HCT116 (cell line): Measurements from ENCODE around the gene LIPM. TPM values are rescaled to one million over a fixed set of nuclear protein-coding genes. Genes with fewer than 3 reads are reported as not detected.

Experiments used
- ATAC-seq: fragments of 200-7000 bp; cut with Tn5 transposase; 2 replicates; pipeline ENCODE4 v1.9.1; 2020; ENCODE audit warnings: mild to moderate bottlenecking, moderate library complexity
- BruUV-seq: library from RNA; stranded (reverse); fragments of 400-500 nt; replicated peaks from 2 replicates; lab custom pipeline; 2021; lab: Mats Ljungman, UMichigan
- CTCF ChIA-PET: fragments of 300-600 bp; sonication (Branson Sonifier 250); formaldehyde crosslinking; loops from one replicate; lab custom pipeline; 2021; ENCODE audit warnings: antibody characterized with exemption; lab: Charles Lee
- POLR2A ChIA-PET: fragments of 300-600, 350-600 bp; sonication (Branson Sonifier 250); formaldehyde crosslinking; loops from one replicate; lab custom pipeline; 2021; ENCODE audit warnings: antibody characterized with exemption; lab: Charles Lee
- RAD21 ChIA-PET, 2 experiments: fragments of 300-600 bp; sonication (Branson Sonifier 250); formaldehyde crosslinking; loops; one replicate each; lab custom pipeline; 2023; ENCODE audit warnings: low total read pairs in 2 of 2; ENCODE audit not compliant: uncharacterized antibody in 2 of 2, unreplicated experiment in 2 of 2, low non-redundant PET in 1 of 2; lab: Charles Lee
- DNase-seq: peaks from one replicate; pipeline ENCODE4 v3.0.0-alpha.2; 2010; ENCODE audit warnings: low read depth, low spot score
- H2AFZ ChIP-seq: fragments of 200-600 bp; shearing (Covaris generic), sonication (generic); 2 replicates; pipeline ENCODE4 v1.6.1; 2017; ENCODE audit warnings: low read depth, mixed run types, mixed read lengths, antibody characterized with exemption, low read length; ENCODE audit not compliant: poor library complexity, severe bottlenecking
- H3K27ac ChIP-seq: 2 replicates; pipeline ENCODE4 v1.5.1; 2012; ENCODE audit warnings: low read depth, low read length
- H3K27me3 ChIP-seq: fragments of 200-600 bp; sonication (generic); 2 replicates; pipeline ENCODE4 v1.6.1; 2016; ENCODE audit warnings: mixed run types, low read length, mixed read lengths; ENCODE audit not compliant: insufficient read depth
- H3K36me3 ChIP-seq, 2 experiments: fragments of 200-500 bp in 1 of 2; fragments of 200-600 bp in 1 of 2; sonication (Bioruptor generic) in 1 of 2; sonication (generic) in 1 of 2; 2 replicates each; pipeline versions ENCODE4 v1.5.1 to v1.6.1; 2014 to 2016; ENCODE audit warnings: low read length in 2 of 2, inconsistent platforms in 1 of 2, mixed read lengths in 1 of 2, mixed run types in 1 of 2; ENCODE audit not compliant: insufficient read depth in 2 of 2, control insufficient read depth in 1 of 2
- H3K4me1 ChIP-seq, 2 experiments: fragments of 200-600 bp in 1 of 2; sonication (generic) in 1 of 2; 2 replicates each; pipeline versions ENCODE4 v1.5.1 to v1.6.1; 2012 to 2017; ENCODE audit warnings: low read length in 2 of 2, inconsistent platforms in 1 of 2, mild to moderate bottlenecking in 1 of 2, mixed read lengths in 1 of 2, mixed run types in 1 of 2, moderate library complexity in 1 of 2; ENCODE audit not compliant: insufficient read depth in 2 of 2, control insufficient read depth in 1 of 2
- H3K4me2 ChIP-seq: fragments of 200-600 bp; sonication (generic); 2 replicates; pipeline ENCODE4 v1.6.1; 2017; ENCODE audit warnings: mixed run types, low read length, mixed read lengths
- H3K4me3 ChIP-seq, 2 experiments: fragments of 200-600 bp in 1 of 2; sonication (generic) in 1 of 2; replicated peaks in 1 of 2; 2 replicates each; pipeline ENCODE4 v1.5.1; 2011 to 2016; ENCODE audit warnings: low read length in 2 of 2, control low read depth in 1 of 2, low read depth in 1 of 2, mild to moderate bottlenecking in 1 of 2, mixed read lengths in 1 of 2, mixed run types in 1 of 2
- H3K79me2 ChIP-seq: fragments of 200-600 bp; sonication (generic); 2 replicates; pipeline ENCODE4 v1.6.1; 2017; ENCODE audit warnings: mild to moderate bottlenecking, mixed run types, low read length, moderate library complexity, mixed read lengths; ENCODE audit not compliant: insufficient read depth
- H3K9ac ChIP-seq: fragments of 200-600 bp; sonication (generic); 2 replicates; pipeline ENCODE4 v1.6.1; 2016; ENCODE audit warnings: low read length, mixed read lengths
- H3K9me2 ChIP-seq: fragments of 200-600 bp; sonication (generic), shearing (Covaris generic); 2 replicates; pipeline ENCODE4 v1.6.1; 2017; ENCODE audit warnings: mixed run types, mild to moderate bottlenecking, moderate library complexity; ENCODE audit not compliant: insufficient read depth
- H3K9me3 ChIP-seq, 2 experiments: fragments of 200-500 bp in 1 of 2; fragments of 200-600 bp in 1 of 2; sonication (Bioruptor generic) in 1 of 2; sonication (generic) in 1 of 2; 2 replicates each; pipeline ENCODE4 v1.6.1; 2014 to 2017; ENCODE audit warnings: low read length in 2 of 2, mixed read lengths in 2 of 2, inconsistent platforms in 1 of 2, low read depth in 1 of 2, mild to moderate bottlenecking in 1 of 2, mixed run types in 1 of 2, moderate library complexity in 1 of 2; ENCODE audit not compliant: control insufficient read depth in 1 of 2, insufficient read depth in 1 of 2
- H4K20me1 ChIP-seq: fragments of 200-600 bp; sonication (generic), shearing (Covaris generic); 2 replicates; pipeline ENCODE4 v1.6.1; 2017; ENCODE audit warnings: mixed run types, mild to moderate bottlenecking, moderate library complexity; ENCODE audit not compliant: insufficient read depth
- EGR1 ChIP-seq: IDR thresholded peaks from 2 replicates; pipeline ENCODE4 v1.6.1; 2012; ENCODE audit warnings: low read depth
- EZH2phosphoT487 ChIP-seq: fragments of 200-600 bp; IDR thresholded peaks from 2 replicates; pipeline ENCODE4 v1.6.1; 2018; ENCODE audit warnings: antibody characterized with exemption, borderline replicate concordance
- JUND ChIP-seq: IDR thresholded peaks from 2 replicates; pipeline ENCODE4 v1.6.1; 2012
- RAD21 ChIP-seq: IDR thresholded peaks from 2 replicates; pipeline ENCODE4 v1.6.1; 2012; ENCODE audit warnings: low read depth, mild to moderate bottlenecking
- REST ChIP-seq: IDR thresholded peaks from 2 replicates; pipeline ENCODE4 v1.6.1; 2012; ENCODE audit warnings: low read depth
- SP1 ChIP-seq: IDR thresholded peaks from 2 replicates; pipeline ENCODE4 v1.6.1; 2012; ENCODE audit warnings: low read depth
- SRF ChIP-seq: IDR thresholded peaks from 2 replicates; pipeline ENCODE4 v1.6.1; 2012; ENCODE audit warnings: low read depth
- ZFX ChIP-seq: fragments of 450-650 bp; IDR thresholded peaks from 2 replicates; pipeline ENCODE4 v1.6.1; 2017
- intact Hi-C: fragments of 100-400 bp; cut with micrococcal nuclease; formaldehyde crosslinking; loops from 2 replicates; pipeline ENCODE4 v1.10.0; 2022
- total RNA-seq: library from RNA; stranded (reverse); gene quantifications from one replicate; pipeline ENCODE4 v1.2.1, GENCODE V29; 2021; ENCODE audit not compliant: unreplicated experiment
- TF ChIP-seq, protein P1 (sequence below): IDR thresholded peaks from 2 replicates; pipeline ENCODE4 v1.6.1; 2012
- TF ChIP-seq, protein P2 (sequence below): IDR thresholded peaks from 2 replicates; pipeline ENCODE4 v1.6.1; 2011; ENCODE audit warnings: mild to moderate bottlenecking, low read length, moderate library complexity; ENCODE audit not compliant: insufficient replicate concordance; ENCODE audit errors: extremely low read depth
- TF ChIP-seq, protein P3 (sequence below), 3 experiments: fragments of 200-600 bp in 1 of 3; sonication (generic) in 1 of 3; IDR thresholded peaks in 2 of 3; conservative IDR thresholded peaks in 1 of 3; 2 replicates each; pipeline ENCODE4 v1.5.1; 2012 to 2017; ENCODE audit warnings: low read depth in 2 of 3, low read length in 2 of 3, antibody characterized with exemption in 1 of 3, borderline replicate concordance in 1 of 3, control low read depth in 1 of 3, mild to moderate bottlenecking in 1 of 3, mixed read lengths in 1 of 3, mixed run types in 1 of 3, moderate library complexity in 1 of 3; ENCODE audit not compliant: insufficient read depth in 1 of 3

LIPM gene
- total RNA-seq, 1 experiment from 2014 or later: not detected

- no peak for TF ChIP-seq SP1
- peak; percentile 82 for TF ChIP-seq RAD21
Measured at GRCh38 chr10:88810196-88810961, 7.8 kb downstream of the LIPM start (continued).

- H3K9ac ChIP-seq: no peak overlapping the region
- H3K4me3 ChIP-seq: no peak overlapping the region
- RAD21 ChIA-PET: no interaction called here
- no peak overlapping the region for H3K4me2 ChIP-seq
- no peak overlapping the region for H2AFZ ChIP-seq
- no peak for ATAC-seq
- no peaks in the 10 kb centered on the region for H4K20me1 ChIP-seq
- TF ChIP-seq, protein P1, sequence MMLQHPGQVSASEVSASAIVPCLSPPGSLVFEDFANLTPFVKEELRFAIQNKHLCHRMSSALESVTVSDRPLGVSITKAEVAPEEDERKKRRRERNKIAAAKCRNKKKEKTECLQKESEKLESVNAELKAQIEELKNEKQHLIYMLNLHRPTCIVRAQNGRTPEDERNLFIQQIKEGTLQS: no peak
- TF ChIP-seq, protein P2, sequence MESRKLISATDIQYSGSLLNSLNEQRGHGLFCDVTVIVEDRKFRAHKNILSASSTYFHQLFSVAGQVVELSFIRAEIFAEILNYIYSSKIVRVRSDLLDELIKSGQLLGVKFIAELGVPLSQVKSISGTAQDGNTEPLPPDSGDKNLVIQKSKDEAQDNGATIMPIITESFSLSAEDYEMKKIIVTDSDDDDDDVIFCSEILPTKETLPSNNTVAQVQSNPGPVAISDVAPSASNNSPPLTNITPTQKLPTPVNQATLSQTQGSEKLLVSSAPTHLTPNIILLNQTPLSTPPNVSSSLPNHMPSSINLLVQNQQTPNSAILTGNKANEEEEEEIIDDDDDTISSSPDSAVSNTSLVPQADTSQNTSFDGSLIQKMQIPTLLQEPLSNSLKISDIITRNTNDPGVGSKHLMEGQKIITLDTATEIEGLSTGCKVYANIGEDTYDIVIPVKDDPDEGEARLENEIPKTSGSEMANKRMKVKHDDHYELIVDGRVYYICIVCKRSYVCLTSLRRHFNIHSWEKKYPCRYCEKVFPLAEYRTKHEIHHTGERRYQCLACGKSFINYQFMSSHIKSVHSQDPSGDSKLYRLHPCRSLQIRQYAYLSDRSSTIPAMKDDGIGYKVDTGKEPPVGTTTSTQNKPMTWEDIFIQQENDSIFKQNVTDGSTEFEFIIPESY: no peak
- no peak for TF ChIP-seq JUND
- no peak for TF ChIP-seq EGR1
- TF ChIP-seq ZFX: no peak
- no peak for TF ChIP-seq REST
- no peak for TF ChIP-seq SP1
- TF ChIP-seq EZH2phosphoT487: no peak
- TF ChIP-seq SRF: no peak
- TF ChIP-seq, protein P3, sequence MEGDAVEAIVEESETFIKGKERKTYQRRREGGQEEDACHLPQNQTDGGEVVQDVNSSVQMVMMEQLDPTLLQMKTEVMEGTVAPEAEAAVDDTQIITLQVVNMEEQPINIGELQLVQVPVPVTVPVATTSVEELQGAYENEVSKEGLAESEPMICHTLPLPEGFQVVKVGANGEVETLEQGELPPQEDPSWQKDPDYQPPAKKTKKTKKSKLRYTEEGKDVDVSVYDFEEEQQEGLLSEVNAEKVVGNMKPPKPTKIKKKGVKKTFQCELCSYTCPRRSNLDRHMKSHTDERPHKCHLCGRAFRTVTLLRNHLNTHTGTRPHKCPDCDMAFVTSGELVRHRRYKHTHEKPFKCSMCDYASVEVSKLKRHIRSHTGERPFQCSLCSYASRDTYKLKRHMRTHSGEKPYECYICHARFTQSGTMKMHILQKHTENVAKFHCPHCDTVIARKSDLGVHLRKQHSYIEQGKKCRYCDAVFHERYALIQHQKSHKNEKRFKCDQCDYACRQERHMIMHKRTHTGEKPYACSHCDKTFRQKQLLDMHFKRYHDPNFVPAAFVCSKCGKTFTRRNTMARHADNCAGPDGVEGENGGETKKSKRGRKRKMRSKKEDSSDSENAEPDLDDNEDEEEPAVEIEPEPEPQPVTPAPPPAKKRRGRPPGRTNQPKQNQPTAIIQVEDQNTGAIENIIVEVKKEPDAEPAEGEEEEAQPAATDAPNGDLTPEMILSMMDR (IDR thresholded peaks at IDR 0.05 in 2 of 3, conservative IDR thresholded peaks at IDR 0.05 in 1 of 3; ENCODE audit: borderline replicate concordance in 1 of 3, insufficient read depth in 1 of 3, low read depth in 2 of 3, low read length in 2 of 3): no peak
- TF ChIP-seq, all 23 proteins: peak for 0
- Histone ChIP-seq H3K4me1 (no peaks in the 10 kb centered on the region), H3K27me3 (no peaks in the 10 kb centered on the region), H3K27ac (no peak overlapping the region), H3K79me2 (no peaks in the 10 kb centered on the region), H3K36me3 (no peaks in the 10 kb centered on the region), H3K9me2 (no peaks in the 10 kb centered on the region), H3K9me3 (no peaks in the 10 kb centered on the region)
- BruUV-seq: no TSS peak
- DNase-seq: no peak
- intact Hi-C loops: loop anchor here (5.0 kb wide), 1 partner anchor 231 kb away; the partner anchor contains the start of gene RNLS
- ChIA-PET POLR2A (no interaction called here), CTCF (no interaction called here)
Measured at GRCh38 chr10:88813200-88813599, 10.7 kb downstream of the LIPM start.
